HG03571 (cell line): ENCODE measurements around the gene ARHGEF39.

ENCODE experiments used
- ATAC-seq: cut with Tn5 transposase; IDR thresholded peaks from one replicate; pipeline ENCODE4 v1.9.1; 2021; ENCODE audit not compliant: unreplicated experiment

The ARHGEF39 gene

DNA sequence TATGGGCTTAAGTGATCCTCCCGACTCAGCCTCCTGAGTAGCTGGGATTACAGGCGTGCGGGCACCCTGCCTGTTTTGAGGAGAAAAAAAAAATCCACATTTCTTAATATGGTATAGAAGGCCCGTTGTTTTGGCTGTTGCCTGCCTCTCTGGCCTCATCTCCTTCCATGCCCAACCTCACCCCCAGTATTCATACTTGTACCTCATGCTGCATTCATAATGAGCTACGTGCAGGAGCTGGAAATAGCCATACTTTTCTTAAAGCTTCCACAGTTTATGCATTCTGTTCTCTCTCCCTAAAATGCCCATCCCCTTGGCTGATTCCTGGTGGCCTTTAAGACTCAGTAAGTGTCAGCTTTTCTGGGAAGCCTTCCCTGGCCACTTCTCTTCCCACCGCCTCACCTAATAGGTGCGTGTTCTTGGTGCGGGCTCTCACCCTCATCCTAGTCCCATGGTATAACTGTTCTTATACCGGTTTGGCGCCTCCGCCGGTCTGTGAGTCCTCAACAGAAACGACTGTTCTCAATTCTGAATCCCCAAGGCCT, 26.8 kb upstream of the ARHGEF39 start:
- no peak for ATAC-seq

DNA sequence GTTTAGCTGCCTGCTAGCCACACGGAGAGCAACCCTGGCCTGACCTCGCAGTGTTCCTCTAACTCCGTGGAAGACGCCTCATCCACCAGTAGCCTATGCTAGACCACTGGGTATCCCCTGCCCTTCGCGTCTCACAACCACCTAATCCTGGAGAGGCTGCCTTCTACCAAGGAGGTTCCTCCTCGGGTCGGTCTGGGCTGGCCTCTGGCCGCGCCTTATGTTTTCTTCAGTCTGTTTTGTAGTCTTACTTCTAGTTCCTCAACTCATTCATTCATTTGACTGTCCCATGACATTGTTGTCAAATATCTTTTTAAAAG, 26.3 kb upstream of the ARHGEF39 start:
- ATAC-seq = no peak

DNA sequence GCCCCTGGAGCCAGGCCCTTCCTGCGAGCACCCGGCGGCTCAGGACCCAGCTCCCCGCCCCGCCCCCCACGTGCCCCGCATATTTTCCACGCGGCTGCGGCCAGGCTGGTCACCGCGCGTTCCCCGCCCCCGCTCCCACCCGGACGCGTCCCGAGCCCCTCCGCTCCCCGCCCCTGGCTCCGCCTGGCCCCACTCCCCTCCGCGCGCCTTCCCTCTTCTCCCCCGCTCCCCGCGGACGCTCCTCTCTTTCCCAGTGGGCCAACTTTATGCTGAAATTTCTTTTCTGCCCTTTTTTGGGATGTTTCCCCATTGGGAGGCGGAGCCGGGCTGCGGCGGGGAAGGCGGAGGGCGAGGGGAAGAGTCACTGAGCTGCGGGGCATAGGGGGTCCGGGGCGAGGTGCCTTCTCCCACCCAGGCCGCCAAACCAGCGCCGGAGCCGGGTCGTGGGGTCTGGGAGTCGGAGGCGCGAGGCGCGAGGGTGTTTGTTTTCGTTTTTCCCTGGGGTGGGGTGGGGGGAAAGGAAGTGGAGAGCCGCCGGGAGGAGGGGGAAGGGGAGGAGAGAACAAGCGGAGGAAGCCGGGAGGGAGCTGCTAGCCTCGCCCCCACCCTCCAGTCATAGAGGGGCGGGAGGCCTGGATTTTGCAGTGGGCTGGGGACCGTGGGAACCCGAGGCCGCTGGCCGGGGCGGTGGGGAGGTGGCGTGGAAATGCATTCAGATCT, 25.8 kb upstream of the ARHGEF39 start:
- no peak for ATAC-seq

DNA sequence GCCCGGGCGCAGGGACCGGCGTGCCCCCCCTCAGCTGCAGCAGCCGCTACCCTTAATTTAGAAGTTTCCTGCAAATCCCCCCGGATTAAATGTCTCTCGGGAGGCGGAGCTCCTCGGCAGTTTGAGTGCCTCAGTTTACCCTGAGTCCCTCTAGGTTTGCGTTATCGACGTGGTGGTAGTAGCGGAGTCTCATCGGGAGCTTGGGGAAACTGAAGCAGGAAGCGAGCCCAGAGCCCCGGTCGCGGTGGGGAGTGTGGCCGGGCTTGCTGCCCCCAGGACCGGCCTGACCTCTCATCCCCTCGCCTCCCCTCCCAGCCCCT, 25.3 kb upstream of the ARHGEF39 start:
- no peak for ATAC-seq

DNA sequence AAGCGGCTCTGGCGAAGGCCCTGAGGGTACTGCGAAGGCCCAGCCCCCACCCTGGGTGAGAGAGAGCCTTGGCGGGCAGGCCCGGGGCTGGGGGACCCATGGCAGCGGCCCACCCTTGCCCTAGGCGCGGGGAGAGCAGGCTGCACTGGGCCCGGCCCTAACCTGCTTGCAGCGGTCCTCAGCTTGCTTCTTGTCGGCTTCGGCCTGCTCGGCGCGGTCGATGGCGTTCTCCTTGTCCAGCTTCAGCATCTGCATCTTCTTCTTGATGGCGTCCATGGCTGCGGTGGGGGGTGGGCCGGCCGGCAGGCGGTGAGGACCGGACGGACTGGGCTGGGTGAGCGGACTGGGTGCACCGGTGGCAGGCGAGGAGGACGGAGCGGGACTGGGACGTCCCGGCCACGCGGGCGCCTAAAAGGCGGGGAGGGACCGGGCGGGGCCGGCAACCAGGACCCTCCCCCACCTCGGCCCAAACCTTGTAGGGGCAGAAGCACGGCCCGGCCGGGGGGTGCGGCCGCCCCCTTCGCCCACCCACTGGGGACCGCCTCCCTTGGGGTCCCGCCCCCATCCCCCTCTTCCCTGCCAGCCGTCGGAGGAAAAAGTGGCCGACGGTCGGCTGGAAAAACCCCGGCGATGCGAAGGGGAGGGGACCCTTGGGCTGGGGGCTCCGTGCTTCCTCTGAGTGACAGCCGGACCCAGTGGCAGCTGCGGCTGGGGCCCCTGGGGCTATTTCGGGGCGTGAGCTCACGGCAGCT, 24.7 kb upstream of the ARHGEF39 start, which contains the start of gene TPM2:
TSS of gene TPM2 (minus strand) at position 384 of the 752 bp plus-strand sequence. CDS start at position 276, 108 bp downstream.
- ATAC-seq = no peak

DNA sequence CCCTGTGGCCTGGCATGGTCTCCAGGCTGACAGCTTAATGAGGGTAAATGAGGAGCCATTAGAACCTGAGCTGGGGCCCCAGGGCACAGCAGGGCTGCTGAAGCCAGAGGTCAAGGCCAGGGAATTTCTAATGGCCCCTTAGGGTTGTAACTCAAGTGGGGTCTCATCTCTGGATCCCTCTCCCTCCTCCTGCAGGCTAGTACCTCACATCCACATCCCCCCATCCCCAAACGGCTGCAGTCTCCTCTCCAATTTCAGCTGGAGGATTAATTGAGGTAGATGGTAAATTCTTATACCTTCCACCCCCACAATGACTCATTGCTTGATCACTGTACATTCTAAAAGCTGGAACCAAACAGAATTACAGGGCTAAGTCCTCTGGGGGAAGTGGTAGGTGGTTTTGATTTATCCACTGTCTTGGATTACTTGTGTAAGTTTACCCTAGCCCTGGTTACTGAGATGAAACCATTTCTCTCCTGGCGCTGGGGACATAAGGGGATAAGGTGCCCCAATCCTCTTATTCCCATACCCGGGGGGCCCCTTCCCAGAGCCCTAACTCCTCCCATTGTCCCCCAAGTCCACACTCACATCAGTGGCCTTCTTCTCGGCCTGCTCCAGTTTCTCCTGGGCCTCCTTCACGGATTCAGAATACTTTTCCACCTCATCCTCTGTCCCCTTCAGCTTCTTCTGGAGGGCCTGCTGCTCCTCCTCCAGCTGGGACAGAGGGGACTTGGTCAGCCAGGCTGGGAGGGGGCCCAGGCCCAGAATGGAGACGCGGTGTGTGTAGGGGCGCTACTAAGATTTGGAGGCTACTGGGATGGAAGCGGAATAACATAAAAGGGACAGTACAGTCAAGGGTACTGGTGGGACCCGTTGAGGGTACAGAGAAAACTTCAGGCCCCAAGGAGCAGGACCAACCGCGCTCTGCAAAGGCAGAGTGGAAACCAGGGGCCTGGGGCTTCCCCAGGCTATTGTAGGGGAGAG, 23.9 kb upstream of the ARHGEF39 start:
- no peak for ATAC-seq

DNA sequence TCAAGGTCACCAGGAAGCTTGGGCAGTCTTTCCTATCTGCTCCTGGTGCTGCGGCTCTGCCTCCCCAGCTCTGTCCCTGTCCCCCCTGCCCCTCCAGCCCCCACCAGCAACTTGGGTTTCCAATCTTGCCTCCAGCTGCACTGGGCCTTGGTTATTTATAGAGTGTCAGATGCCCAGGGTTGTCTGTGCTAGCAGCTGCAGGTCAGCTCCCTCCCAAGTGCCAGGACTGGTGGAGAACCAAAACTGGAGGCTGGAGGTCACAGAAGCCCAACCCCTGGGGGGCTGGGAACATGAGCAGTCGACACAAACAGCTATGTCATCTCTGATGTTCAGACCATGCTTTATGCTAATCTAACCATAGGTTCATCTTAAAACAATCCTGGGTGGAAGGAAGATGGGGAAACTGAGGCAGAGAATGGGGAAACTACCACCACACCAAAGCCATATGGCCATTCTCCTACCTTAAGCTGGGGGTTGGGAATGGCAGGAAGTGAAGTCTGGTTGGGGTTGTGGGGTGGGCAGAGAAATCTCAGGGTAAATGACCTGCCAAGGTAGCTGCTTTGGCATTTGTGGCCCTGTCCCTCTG, 23.1 kb upstream of the ARHGEF39 start:
- no peak for ATAC-seq

DNA sequence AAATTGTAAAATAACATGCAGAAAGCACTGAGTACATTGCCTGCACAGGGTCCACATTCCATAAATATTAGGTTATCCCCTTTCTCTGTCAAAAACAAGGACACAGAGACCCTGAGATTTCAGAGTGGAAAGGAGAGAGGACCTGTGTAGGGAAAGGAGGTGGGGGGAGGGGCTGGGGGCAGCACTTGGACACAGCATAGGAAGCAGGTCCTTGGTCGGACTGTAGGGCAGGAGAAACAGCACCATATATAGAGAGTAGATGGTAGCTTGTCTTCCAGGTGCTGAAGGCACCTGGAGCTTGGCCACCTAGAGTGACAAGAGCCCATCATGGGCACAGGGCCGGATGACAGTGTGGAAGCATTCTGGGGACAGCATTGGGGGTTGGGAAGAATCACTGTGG, 22.3 kb upstream of the ARHGEF39 start:
- ATAC-seq = no peak

DNA sequence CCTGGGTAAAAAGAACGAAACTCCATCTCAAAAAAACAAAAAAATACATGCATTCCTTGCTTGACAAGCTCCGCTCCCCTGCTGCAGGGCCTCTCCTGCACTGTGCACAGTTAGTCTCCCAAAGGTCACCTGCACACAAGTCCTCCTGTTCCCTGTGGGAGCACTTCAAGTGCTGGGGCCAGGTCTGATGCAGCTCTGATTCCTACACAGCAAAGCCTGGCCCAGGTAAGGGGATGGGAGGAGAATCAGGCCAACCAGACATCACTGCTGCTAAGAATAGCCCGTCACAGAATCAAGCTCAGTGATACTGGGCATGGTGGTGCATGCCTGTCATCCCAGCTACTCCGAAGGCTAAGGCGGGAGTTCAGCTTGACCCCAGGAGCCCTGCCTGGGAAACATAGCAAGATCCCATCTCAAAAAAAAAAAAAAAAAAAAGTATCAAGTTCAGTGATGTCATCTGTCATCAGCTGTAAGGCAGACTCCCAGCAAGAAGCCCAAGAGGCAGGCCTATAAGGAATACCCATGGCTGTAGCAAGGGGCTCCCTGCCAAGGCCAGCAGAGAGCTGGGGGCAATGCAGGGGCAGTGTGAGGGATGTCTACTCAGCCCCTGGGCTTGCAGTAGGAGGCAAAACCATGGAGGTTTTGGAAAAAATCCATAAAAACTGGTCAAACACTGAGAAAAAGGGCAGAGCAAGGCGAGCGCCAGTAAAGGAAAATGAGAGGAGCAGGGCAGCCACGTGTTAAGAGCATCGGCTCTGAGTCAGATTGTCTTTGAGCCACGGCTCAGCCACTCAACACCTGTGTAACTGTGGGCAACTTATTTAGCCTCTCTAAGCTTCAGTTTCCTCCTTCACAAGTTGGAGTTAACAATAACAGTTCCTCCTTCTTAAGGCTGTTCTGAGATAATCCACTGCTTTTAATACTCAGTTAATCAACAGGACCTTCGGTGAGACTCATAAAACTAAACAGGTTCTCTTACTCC, 21.5 kb upstream of the ARHGEF39 start:
- no peak for ATAC-seq

DNA sequence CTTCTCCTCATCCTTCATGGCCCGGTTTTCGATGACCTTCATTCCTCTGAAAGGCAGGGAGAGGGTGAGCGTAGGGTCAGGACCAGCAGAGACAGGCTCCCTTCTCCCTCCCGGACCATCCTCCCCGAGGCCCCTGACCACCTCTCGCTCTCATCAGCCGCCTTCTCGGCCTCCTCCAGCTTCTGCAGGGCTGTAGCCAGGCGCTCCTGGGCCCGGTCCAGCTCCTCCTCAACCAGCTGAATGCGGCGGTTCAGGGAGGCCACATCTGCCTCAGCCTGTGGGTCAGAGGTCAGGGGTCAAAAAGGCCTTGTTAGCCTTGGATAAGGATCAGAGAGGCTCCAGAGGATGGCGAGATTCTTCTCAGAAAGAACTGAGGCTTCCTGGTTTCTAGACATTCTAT, 20.5 kb upstream of the ARHGEF39 start:
- no peak for ATAC-seq

DNA sequence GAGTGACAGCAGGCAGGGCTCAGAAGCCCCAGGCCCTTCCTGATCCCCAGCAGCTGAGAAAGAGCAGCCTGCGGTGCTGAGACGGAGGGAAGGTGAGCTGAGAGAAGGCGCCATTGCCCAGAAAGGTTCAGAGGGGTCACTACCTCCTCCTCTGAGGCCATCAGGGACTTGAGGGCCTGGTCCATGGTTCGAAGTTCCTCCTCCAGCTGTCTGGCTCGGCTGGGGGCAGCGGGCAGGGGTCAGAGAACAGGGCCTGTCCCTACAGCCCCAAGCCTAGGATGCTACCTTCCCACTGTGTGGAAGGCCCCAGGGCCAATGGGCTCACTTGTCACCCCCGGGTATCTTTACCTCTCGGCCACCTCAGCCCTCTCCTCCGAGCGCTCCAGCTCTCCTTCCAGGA, 19.9 kb upstream of the ARHGEF39 start:
- no peak for ATAC-seq

DNA sequence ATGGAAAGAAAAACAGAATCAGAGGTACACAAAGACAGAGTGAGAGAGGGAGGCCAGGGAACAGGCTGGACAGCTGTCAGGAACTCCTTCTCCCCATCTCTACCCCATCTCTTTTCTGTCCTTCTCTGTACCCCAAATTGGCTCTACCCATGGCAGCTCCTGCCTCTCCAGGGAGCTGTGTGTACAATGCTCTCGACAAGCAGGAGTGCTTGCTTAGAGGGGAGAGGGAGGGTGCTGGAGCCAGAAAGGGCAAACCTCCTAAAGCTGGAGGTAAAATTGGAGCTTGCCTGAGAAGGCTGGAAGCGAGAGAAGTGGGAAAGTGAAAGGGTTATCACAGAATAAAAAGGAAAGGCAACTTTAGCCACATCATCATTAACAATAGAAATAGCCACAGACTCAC, 18.3 kb upstream of the ARHGEF39 start:
- ATAC-seq = no peak

DNA sequence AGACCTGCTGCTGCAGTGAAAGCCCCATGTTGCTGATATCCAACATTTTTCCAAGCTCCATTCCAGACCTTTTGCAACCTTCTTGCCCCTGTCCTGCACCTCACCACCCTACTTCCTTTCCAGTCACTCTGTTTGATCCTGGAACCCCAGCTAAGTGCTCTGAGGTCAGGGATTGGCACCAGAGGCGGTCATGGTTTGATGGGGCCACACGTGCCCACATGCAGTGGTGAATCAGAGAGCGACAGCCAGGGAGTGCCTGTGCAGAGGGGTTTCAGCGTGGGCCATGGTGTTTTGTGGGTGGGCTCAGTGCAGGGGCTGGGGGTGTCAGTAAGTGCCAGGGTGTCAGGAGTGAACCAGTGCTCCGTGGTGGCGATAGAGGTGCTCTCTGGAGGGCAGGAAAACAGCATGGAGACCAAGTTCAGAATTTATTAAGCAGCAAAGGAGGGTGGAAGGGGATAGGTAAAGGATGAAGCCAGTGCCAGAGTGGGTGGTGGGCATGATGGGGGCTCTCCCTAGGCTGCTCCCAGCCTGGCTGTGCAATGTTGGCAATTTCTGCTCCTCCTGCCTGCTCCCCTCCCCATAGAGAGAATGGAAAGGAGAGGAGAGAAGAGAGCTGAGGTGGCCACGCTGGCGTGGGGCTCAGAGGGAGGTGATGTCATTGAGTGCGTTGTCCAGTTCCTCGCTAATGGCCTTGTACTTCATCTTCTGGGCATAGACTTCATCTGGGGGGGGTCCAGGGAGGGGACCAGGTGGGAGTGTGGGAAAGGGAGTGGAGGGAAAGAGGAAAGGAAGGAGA, 17.7 kb upstream of the ARHGEF39 start:
- ATAC-seq = no peak

DNA sequence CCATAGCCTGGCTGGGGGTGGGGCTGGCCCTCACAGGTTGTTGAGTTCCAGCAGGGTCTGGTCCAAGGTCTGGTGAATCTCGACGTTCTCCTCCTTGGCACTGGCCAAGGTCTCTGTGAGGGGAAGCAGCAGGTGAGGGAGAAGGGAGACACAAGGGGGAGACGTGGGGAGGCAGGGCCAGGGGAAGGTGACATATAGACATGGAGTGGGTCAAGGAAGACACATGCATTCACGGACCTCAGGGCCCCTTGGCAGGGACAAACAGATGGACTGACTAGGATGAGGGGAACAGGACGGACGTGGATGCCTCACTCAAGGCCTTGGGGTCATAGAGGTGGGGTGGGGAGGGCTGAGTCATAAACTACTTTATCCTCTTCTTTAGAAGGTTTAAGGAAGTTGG, 17.1 kb upstream of the ARHGEF39 start:
- no peak for ATAC-seq

DNA sequence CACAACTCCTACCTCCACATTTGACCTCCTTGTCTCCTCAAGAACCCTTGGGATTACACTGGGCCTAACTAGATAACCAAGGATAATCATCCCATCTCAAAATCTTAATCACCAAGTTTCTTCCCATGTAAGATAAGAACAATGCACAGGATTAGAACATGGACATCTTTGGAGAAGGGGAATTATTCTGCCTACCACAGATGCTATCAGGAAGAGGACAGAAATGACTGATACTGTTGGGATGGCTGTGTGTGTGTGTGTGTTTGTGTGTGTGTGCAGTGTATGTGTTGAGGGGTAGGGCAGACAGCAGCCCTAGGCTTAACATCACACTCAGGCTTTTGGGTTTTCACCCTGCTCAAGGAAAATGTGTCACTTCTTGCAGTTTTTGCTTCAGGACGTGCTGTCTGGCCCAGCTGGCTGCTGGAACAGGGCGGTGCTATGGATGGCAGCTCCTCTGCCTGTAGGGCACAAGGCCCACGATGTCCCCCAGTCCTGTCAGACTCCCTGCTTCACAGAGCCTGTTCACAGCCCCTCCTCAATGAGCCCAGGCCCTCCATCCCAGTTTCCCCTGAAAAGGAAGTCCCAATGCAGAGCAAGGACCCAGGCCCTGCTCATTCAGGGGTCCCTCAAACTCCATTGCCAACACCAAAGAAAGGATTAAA, 16.5 kb upstream of the ARHGEF39 start:
- ATAC-seq = no peak

DNA sequence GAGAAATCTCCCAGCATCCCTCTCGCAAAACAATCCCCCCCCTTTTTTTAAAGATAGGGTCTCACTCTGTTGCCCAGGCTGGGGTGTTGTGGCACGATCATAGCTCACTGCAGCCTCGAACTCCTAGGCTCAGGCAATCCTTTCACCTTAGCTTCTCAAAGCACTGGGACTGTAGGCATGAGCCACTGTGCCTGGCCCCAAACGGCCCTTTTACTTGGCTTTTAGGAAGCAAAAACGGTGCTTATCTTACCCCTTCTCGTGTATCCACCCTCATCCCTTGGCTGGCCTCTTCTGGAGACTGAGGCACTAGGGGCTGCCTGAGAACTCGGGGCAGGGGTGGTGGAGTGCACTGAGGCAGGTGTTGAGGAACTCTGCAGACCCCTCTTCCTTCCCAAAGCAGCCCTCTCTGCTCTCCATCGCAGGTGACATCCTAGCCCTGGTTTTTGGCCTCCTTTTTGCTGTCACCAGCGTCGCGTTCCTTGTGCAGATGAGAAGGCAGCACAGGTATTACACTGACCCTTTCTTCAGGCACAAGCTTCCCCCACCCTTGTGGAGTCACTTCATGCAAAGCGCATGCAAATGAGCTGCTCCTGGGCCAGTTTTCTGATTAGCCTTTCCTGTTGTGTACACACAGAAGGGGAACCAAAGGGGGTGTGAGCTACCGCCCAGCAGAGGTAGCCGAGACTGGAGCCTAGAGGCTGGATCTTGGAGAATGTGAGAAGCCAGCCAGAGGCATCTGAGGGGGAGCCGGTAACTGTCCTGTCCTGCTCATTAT, 15.5 kb upstream of the ARHGEF39 start:
- ATAC-seq = no peak

DNA sequence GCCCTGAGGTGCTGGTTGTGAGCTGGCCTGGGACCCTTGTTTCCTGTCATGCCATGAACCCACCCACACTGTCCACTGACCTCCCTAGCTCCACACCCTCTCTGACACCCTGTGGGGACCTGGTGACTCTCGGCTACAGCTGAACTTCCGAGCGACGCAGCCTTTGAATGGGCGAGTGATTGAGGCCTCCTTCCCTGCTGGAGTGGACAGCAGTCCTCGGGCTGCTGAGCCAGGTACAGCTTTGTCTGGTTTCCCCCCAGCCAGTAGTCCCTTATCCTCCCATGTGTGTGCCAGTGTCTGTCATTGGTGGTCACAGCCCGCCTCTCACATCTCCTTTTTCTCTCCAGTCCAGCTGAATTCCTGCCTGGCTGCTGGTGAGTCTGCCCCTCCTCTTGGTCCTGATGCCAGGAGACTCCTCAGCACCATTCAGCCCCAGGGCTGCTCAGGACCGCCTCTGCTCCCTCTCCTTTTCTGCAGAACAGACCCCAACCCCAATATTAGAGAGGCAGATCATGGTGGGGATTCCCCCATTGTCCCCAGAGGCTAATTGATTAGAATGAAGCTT, 14.9 kb upstream of the ARHGEF39 start:
- no peak for ATAC-seq
